ENCODE measurements around the gene TTYH1.

Gene TTYH1

DNA sequence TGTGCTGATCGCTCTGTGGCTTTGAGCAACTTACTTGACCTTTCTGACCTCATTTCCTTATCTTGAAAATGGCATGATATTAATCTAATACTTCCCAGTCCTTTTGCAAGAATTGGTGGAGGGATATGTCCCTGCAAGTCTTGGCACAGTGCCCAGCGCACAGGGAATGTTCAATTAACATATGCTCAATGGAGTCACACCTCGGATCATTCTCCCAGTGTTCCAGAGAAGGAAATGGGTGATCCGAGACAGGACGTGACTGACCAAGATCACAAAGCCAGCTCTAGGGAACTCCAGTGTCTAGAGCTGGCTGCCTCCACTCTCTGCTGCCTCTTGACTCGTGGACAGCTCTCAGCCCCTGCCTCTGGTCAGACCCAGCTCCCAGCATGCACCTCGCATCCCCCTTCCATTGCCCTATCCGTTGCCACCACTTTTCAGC lies 54.3 kb downstream of the TTYH1 start:
- H3K4me1 ChIP-seq (ENCODE audit: insufficient read depth, insufficient read length): peaks cover 8% of the 10 kb centered on the region
- no peaks in the 10 kb centered on the region for H3K36me3 ChIP-seq (ENCODE audit: insufficient read depth, insufficient read length, low read length)
- no peaks in the 10 kb centered on the region for H3K9me3 ChIP-seq (ENCODE audit: insufficient read depth, low read length)
- H3K9ac ChIP-seq (ENCODE audit: insufficient read length, low read depth): no peak overlapping the region
- no peak overlapping the region for H3K4me3 ChIP-seq (ENCODE audit: insufficient read length, low read depth)
- TF ChIP-seq ZNF274 (IDR thresholded peaks at IDR 0.05; ENCODE audit: low read depth, low read length) (no peak), YY1 (IDR thresholded peaks at IDR 0.05; ENCODE audit: insufficient read depth, insufficient read length) (no peak), SUZ12 (IDR thresholded peaks at IDR 0.05; ENCODE audit: extremely low read depth, insufficient read depth, insufficient read length) (no peak)
- DNase-seq (ENCODE audit: low read depth, low spot score): no peak
- H3K27me3 ChIP-seq (ENCODE audit: insufficient read depth, insufficient read length): no peaks in the 10 kb centered on the region

DNA sequence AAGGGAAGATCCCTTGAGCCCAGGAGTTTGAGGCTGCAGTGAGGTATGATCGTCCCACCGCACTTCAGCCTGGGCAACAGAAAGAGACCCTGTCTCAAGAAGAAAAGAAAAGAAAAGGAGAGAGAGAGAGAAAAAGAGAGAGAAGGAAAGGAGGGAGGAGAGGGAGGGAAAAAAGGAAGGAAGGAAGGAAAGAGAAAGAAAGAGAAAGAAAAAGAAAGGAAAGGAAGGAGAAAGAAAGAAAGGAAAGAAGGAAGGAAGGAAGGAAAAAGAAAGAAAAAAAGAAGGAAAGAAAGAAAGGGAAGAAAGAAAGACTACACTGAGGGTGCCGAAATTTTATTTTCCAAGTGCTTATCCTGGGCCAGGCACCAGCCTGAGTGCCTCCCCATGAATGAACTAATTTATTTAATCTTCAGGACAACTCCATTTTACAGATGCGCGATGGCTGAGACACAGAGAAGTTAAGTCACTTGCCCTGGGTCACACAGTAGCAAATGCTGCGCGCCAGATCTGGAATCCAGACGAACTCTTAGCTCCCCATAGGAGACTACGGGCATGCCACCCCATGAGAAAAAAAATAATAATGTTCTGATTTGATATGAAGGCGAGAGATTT lies 55.1 kb downstream of the TTYH1 start:
- no peak for DNase-seq (ENCODE audit: low read depth, low spot score)

GRCh38 chr19:54470991-54471782 lies 55.9 kb downstream of the TTYH1 start:
- no peak overlapping the region for H3K9ac ChIP-seq (ENCODE audit: insufficient read length, low read depth)
- no peaks in the 10 kb centered on the region for H3K9me3 ChIP-seq (ENCODE audit: insufficient read depth, low read length)
- H3K36me3 ChIP-seq (ENCODE audit: insufficient read depth, insufficient read length, low read length): no peaks in the 10 kb centered on the region
- H3K27me3 ChIP-seq (ENCODE audit: insufficient read depth, insufficient read length): no peaks in the 10 kb centered on the region
- H3K4me1 ChIP-seq (ENCODE audit: insufficient read depth, insufficient read length): peaks cover 8% of the 10 kb centered on the region
- H3K4me3 ChIP-seq (ENCODE audit: insufficient read length, low read depth): no peak overlapping the region
- no peak for DNase-seq (ENCODE audit: low read depth, low spot score)
- no peak for TF ChIP-seq ZNF274 (IDR thresholded peaks at IDR 0.05; ENCODE audit: low read depth, low read length)
- TF ChIP-seq SUZ12 (IDR thresholded peaks at IDR 0.05; ENCODE audit: extremely low read depth, insufficient read depth, insufficient read length): no peak
- no peak for TF ChIP-seq YY1 (IDR thresholded peaks at IDR 0.05; ENCODE audit: insufficient read depth, insufficient read length)

More for the DNA sequence above, 55.1 kb downstream of the TTYH1 start:
- Histone ChIP-seq H3K36me3 (ENCODE audit: insufficient read depth, insufficient read length, low read length) (no peaks in the 10 kb centered on the region), H3K4me1 (ENCODE audit: insufficient read depth, insufficient read length) (peaks cover 8% of the 10 kb centered on the region), H3K27me3 (ENCODE audit: insufficient read depth, insufficient read length) (no peaks in the 10 kb centered on the region), H3K9ac (ENCODE audit: insufficient read length, low read depth) (no peak overlapping the region), H3K9me3 (ENCODE audit: insufficient read depth, low read length) (no peaks in the 10 kb centered on the region), H3K4me3 (ENCODE audit: insufficient read length, low read depth) (no peak overlapping the region)
- TF ChIP-seq SUZ12 (IDR thresholded peaks at IDR 0.05; ENCODE audit: extremely low read depth, insufficient read depth, insufficient read length): no peak
- TF ChIP-seq ZNF274 (IDR thresholded peaks at IDR 0.05; ENCODE audit: low read depth, low read length): no peak
- TF ChIP-seq YY1 (IDR thresholded peaks at IDR 0.05; ENCODE audit: insufficient read depth, insufficient read length): no peak

DNA sequence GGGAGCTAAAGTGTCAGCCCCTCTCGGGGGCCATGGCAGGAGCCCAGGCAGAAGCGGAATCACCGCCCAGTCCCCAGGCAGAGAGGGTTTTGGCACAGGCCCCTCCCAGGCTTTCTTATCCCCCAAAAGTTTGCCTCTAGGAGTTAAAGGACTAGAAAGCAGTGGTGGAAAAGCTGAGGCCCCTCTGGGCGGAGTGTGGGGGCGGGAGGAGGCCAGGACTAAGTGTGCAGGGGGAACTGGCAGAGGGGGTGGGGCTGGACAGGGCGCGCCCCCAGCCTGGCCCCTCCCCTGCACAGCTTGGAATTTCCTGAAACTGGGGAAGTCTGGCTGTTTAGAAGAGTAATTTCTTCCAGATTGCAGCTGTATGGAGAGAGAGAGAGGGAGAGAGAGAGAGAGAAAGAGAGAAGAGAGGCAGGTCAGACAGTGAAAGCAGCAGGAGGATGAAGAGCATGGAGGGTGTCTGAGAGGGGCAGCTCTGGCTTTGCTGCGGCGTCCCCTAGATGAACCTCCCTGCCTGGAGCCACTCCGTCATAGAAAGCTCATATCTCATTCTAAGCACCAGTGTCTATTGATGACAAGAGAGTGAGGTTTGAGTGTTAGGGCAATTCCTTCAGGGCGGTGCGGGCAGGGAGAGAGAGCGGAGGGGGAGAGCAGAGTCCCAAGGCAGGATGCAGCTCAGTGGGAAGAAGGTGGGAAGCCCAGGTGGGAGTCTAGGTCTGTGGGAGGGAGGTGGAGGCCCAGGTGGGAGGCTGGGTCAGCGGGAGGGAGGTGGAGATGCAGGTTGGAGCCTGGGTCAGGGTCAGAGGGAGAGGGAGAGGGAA lies 58.0 kb downstream of the TTYH1 start, which contains the start of gene CDC42EP5:
Gene CDC42EP5 (minus strand): TSS at position 226 of the 821 bp plus-strand sequence. CDS start 7,749 bp downstream, outside the sequence.
- Histone ChIP-seq H3K9ac (ENCODE audit: insufficient read length, low read depth) (peak within 1 kb of the TSS; percentile 61), H3K9me3 (ENCODE audit: insufficient read depth, low read length) (no peaks in the 10 kb centered on the region), H3K27me3 (ENCODE audit: insufficient read depth, insufficient read length) (no peaks in the 10 kb centered on the region), H3K4me1 (ENCODE audit: insufficient read depth, insufficient read length) (peaks cover 8% of the 10 kb centered on the region), H3K36me3 (ENCODE audit: insufficient read depth, insufficient read length, low read length) (no peaks in the 10 kb centered on the region), H3K4me3 (ENCODE audit: insufficient read length, low read depth) (peak within 1 kb of the TSS; percentile 2)
- DNase-seq (ENCODE audit: low read depth, low spot score): no peak
- no peak for TF ChIP-seq ZNF274 (IDR thresholded peaks at IDR 0.05; ENCODE audit: low read depth, low read length)
- TF ChIP-seq YY1 (IDR thresholded peaks at IDR 0.05; ENCODE audit: insufficient read depth, insufficient read length): no peak
- TF ChIP-seq SUZ12 (IDR thresholded peaks at IDR 0.05; ENCODE audit: extremely low read depth, insufficient read depth, insufficient read length): no peak

GRCh38 chr19:54473892-54474372 lies 58.7 kb downstream of the TTYH1 start:
- Histone ChIP-seq H3K4me3 (ENCODE audit: insufficient read length, low read depth) (no peak overlapping the region), H3K4me1 (ENCODE audit: insufficient read depth, insufficient read length) (peaks cover 8% of the 10 kb centered on the region), H3K9me3 (ENCODE audit: insufficient read depth, low read length) (no peaks in the 10 kb centered on the region), H3K9ac (ENCODE audit: insufficient read length, low read depth) (no peak overlapping the region), H3K27me3 (ENCODE audit: insufficient read depth, insufficient read length) (no peaks in the 10 kb centered on the region), H3K36me3 (ENCODE audit: insufficient read depth, insufficient read length, low read length) (no peaks in the 10 kb centered on the region)
- no peak for DNase-seq (ENCODE audit: low read depth, low spot score)
- TF ChIP-seq SUZ12 (IDR thresholded peaks at IDR 0.05; ENCODE audit: extremely low read depth, insufficient read depth, insufficient read length): no peak
- TF ChIP-seq YY1 (IDR thresholded peaks at IDR 0.05; ENCODE audit: insufficient read depth, insufficient read length): no peak
- no peak for TF ChIP-seq ZNF274 (IDR thresholded peaks at IDR 0.05; ENCODE audit: low read depth, low read length)

- no peaks in the 10 kb centered on the region for H3K27me3 ChIP-seq (ENCODE audit: insufficient read depth, insufficient read length)
- H3K36me3 ChIP-seq (ENCODE audit: insufficient read depth, insufficient read length, low read length): no peaks in the 10 kb centered on the region
- no peaks in the 10 kb centered on the region for H3K9me3 ChIP-seq (ENCODE audit: insufficient read depth, low read length)
- no peak overlapping the region for H3K9ac ChIP-seq (ENCODE audit: insufficient read length, low read depth)
- H3K4me3 ChIP-seq (ENCODE audit: insufficient read length, low read depth): no peak overlapping the region
- no peak for TF ChIP-seq ZNF274 (IDR thresholded peaks at IDR 0.05; ENCODE audit: low read depth, low read length)
- TF ChIP-seq SUZ12 (IDR thresholded peaks at IDR 0.05; ENCODE audit: extremely low read depth, insufficient read depth, insufficient read length): no peak
- no peak for TF ChIP-seq YY1 (IDR thresholded peaks at IDR 0.05; ENCODE audit: insufficient read depth, insufficient read length)
- H3K4me1 ChIP-seq (ENCODE audit: insufficient read depth, insufficient read length): peaks cover 8% of the 10 kb centered on the region
- no peak for DNase-seq (ENCODE audit: low read depth, low spot score)
These were observed 60.4 kb downstream of the TTYH1 start for GRCh38 chr19:54475706-54476105.
